ENCODE data around the gene SIPA1L3.

The SIPA1L3 gene

GRCh38 chr19:38224014-38224862 is 317.2 kb downstream of the SIPA1L3 start, which contains the start of gene DPF1 (continued):
- TF ChIP-seq KLF17 (tag by site-specific recombination; IDR thresholded peaks at IDR 0.05) (peak; percentile 97), ZNF639 (tag by site-specific recombination; IDR thresholded peaks at IDR 0.05) (peak; percentile 81), ZNF211 (tag by site-specific recombination; IDR thresholded peaks at IDR 0.05; ENCODE audit: low read depth) (0 out of 2 replicates have a peak, but pooled peaks have one; percentile 44), TRIM28 (IDR thresholded peaks at IDR 0.05; ENCODE audit: borderline replicate concordance, low read length) (no peak), ZNF596 (tag by site-specific recombination; IDR thresholded peaks at IDR 0.05) (no peak), ZNF112 (tag by site-specific recombination; IDR thresholded peaks at IDR 0.05) (no peak), KLF7 (tag by site-specific recombination; IDR thresholded peaks at IDR 0.05; ENCODE audit: borderline replicate concordance) (peak; percentile 97), ZIC2 (tag by site-specific recombination; IDR thresholded peaks at IDR 0.05) (peak; percentile 99), ZNF830 (tag by site-specific recombination; IDR thresholded peaks at IDR 0.05; ENCODE audit: low read depth) (no peak), ZNF16 (tag by site-specific recombination; IDR thresholded peaks at IDR 0.05; ENCODE audit: low read depth) (peak; percentile 62; the same call in 1 of the 2 replicates), ZNF362 (tag by site-specific recombination; IDR thresholded peaks at IDR 0.05) (no peak), ZNF776 (tag by site-specific recombination; IDR thresholded peaks at IDR 0.05; ENCODE audit: borderline replicate concordance) (no peak), ZNF692 (tag by site-specific recombination; IDR thresholded peaks at IDR 0.05) (peak; percentile 92), ZNF133 (tag by site-specific recombination; IDR thresholded peaks at IDR 0.05) (peak; percentile 57), ZNF274 (IDR thresholded peaks at IDR 0.05; ENCODE audit: low read length) (no peak), ZNF274 (tag by site-specific recombination; IDR thresholded peaks at IDR 0.05; ENCODE audit: borderline replicate concordance) (0 out of 2 replicates have a peak, but pooled peaks have one; percentile 31), ZNF488 (tag by site-specific recombination; IDR thresholded peaks at IDR 0.05) (no peak), INSM2 (tag by site-specific recombination; IDR thresholded peaks at IDR 0.05) (peak; percentile 88; the same call in 1 of the 2 replicates), HOXA7 (CRISPR knock-in tag; IDR thresholded peaks at IDR 0.05; ENCODE audit: borderline replicate concordance) (no peak), ZNF654 (tag by site-specific recombination; IDR thresholded peaks at IDR 0.05; ENCODE audit: low read depth) (peak; percentile 5; the same call in 1 of the 2 replicates), ZBTB6 (tag by site-specific recombination; IDR thresholded peaks at IDR 0.05) (peak; percentile 56; the same call in 1 of the 2 replicates), HOXD13 (CRISPR knock-in tag; IDR thresholded peaks at IDR 0.05; ENCODE audit: borderline replicate concordance) (no peak), ZNF114 (tag by site-specific recombination; IDR thresholded peaks at IDR 0.05) (no peak), YY1 (tag by site-specific recombination; IDR thresholded peaks at IDR 0.05) (peak; percentile 91; the same call in 1 of the 2 replicates), ELK4 (IDR thresholded peaks at IDR 0.05; ENCODE audit: borderline replicate concordance, low read depth, low read length) (no peak), ZNF350 (tag by site-specific recombination; IDR thresholded peaks at IDR 0.05) (no peak), SP3 (tag by site-specific recombination; IDR thresholded peaks at IDR 0.05) (peak; percentile 100), ZNF514 (tag by site-specific recombination; IDR thresholded peaks at IDR 0.05) (no peak), ZSCAN16 (tag by site-specific recombination; IDR thresholded peaks at IDR 0.05) (no peak; the same call in none of the 2 replicates)
